ENCODE results near the gene GRXCR1.

The GRXCR1 gene

GRCh38 chr4:42891644-42892043, 869 bp upstream of the GRXCR1 start (continued):
- TF ChIP-seq, protein P1, sequence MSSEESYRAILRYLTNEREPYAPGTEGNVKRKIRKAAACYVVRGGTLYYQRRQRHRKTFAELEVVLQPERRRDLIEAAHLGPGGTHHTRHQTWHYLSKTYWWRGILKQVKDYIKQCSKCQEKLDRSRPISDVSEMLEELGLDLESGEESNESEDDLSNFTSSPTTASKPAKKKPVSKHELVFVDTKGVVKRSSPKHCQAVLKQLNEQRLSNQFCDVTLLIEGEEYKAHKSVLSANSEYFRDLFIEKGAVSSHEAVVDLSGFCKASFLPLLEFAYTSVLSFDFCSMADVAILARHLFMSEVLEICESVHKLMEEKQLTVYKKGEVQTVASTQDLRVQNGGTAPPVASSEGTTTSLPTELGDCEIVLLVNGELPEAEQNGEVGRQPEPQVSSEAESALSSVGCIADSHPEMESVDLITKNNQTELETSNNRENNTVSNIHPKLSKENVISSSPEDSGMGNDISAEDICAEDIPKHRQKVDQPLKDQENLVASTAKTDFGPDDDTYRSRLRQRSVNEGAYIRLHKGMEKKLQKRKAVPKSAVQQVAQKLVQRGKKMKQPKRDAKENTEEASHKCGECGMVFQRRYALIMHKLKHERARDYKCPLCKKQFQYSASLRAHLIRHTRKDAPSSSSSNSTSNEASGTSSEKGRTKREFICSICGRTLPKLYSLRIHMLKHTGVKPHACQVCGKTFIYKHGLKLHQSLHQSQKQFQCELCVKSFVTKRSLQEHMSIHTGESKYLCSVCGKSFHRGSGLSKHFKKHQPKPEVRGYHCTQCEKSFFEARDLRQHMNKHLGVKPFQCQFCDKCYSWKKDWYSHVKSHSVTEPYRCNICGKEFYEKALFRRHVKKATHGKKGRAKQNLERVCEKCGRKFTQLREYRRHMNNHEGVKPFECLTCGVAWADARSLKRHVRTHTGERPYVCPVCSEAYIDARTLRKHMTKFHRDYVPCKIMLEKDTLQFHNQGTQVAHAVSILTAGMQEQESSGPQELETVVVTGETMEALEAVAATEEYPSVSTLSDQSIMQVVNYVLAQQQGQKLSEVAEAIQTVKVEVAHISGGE (tag by site-specific recombination; conservative IDR thresholded peaks at IDR 0.05; ENCODE audit: low read depth): no peak
- TF ChIP-seq ZNF23 (tag by site-specific recombination; IDR thresholded peaks at IDR 0.05; ENCODE audit: borderline replicate concordance) (no peak), ZNF335 (tag by site-specific recombination; conservative IDR thresholded peaks at IDR 0.05) (no peak), ZFP69B (tag by site-specific recombination; IDR thresholded peaks at IDR 0.05) (no peak), ZNF747 (tag by site-specific recombination; IDR thresholded peaks at IDR 0.05) (no peak), ZFHX2 (tag by site-specific recombination; conservative IDR thresholded peaks at IDR 0.05) (no peak), ZNF169 (tag by site-specific recombination; IDR thresholded peaks at IDR 0.05) (no peak), TCF7L2 (IDR thresholded peaks at IDR 0.05; ENCODE audit: borderline replicate concordance, low read depth, low read length) (no peak), ZNF184 (tag by site-specific recombination; IDR thresholded peaks at IDR 0.05) (no peak)
- TF ChIP-seq, protein P2, sequence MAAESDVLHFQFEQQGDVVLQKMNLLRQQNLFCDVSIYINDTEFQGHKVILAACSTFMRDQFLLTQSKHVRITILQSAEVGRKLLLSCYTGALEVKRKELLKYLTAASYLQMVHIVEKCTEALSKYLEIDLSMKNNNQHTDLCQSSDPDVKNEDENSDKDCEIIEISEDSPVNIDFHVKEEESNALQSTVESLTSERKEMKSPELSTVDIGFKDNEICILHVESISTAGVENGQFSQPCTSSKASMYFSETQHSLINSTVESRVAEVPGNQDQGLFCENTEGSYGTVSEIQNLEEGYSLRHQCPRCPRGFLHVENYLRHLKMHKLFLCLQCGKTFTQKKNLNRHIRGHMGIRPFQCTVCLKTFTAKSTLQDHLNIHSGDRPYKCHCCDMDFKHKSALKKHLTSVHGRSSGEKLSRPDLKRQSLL (tag by site-specific recombination; IDR thresholded peaks at IDR 0.05): no peak

DNA sequence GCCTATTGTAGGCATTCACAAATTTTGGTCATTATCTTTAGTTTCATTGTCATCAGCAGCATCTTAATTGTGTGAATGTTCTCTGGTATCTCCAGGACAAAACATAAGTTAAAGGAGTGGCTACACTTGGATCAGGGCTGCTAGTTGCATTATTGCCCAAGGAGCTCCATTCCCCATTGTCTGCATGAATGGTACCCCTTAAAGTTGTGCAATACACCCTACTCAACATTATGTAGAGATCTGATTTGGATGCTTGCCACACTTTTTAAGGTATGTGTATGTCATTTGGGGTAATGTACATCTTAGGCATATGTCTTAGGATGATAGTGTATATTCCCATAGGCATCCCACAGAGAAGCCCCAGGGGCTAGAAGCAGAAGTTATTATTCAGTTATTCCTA, 2.9 kb downstream of the GRXCR1 start:
- Histone ChIP-seq H3K27ac (ENCODE audit: extremely low read depth, low read depth, low read length) (no peak overlapping the region), H3K4me1 (ENCODE audit: control insufficient read depth, insufficient read depth, low read length) (no peaks in the 10 kb centered on the region), H3K4me3 (ENCODE audit: low read depth, low read length) (no peak overlapping the region), H3K36me3 (ENCODE audit: control insufficient read depth in 2 of 2, insufficient read depth in 1 of 2, low read length in 2 of 2) (no peaks in the 10 kb centered on the region), H3K9me3 (ENCODE audit: control insufficient read depth, insufficient read depth, low read depth, low read length) (no peaks in the 10 kb centered on the region)
- ChIA-PET POLR2A (no interaction called here), CTCF (no interaction called here)
- no peak for TF ChIP-seq ZFP41 (tag by site-specific recombination; IDR thresholded peaks at IDR 0.05; ENCODE audit: borderline replicate concordance)
- TF ChIP-seq, protein P3, sequence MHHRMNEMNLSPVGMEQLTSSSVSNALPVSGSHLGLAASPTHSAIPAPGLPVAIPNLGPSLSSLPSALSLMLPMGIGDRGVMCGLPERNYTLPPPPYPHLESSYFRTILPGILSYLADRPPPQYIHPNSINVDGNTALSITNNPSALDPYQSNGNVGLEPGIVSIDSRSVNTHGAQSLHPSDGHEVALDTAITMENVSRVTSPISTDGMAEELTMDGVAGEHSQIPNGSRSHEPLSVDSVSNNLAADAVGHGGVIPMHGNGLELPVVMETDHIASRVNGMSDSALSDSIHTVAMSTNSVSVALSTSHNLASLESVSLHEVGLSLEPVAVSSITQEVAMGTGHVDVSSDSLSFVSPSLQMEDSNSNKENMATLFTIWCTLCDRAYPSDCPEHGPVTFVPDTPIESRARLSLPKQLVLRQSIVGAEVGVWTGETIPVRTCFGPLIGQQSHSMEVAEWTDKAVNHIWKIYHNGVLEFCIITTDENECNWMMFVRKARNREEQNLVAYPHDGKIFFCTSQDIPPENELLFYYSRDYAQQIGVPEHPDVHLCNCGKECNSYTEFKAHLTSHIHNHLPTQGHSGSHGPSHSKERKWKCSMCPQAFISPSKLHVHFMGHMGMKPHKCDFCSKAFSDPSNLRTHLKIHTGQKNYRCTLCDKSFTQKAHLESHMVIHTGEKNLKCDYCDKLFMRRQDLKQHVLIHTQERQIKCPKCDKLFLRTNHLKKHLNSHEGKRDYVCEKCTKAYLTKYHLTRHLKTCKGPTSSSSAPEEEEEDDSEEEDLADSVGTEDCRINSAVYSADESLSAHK (tag by site-specific recombination; IDR thresholded peaks at IDR 0.05): no peak
- TF ChIP-seq ZNF76 (tag by site-specific recombination; IDR thresholded peaks at IDR 0.05; ENCODE audit: borderline replicate concordance, low read depth): no peak
- TF ChIP-seq GLI2 (tag by site-specific recombination; IDR thresholded peaks at IDR 0.05; ENCODE audit: borderline replicate concordance, low read depth): no peak
- TF ChIP-seq FEZF1 (tag by site-specific recombination; IDR thresholded peaks at IDR 0.05): no peak
- TF ChIP-seq EGR2 (tag by site-specific recombination; IDR thresholded peaks at IDR 0.05; ENCODE audit: low read depth): no peak
- TF ChIP-seq ZNF530 (tag by site-specific recombination; IDR thresholded peaks at IDR 0.05; ENCODE audit: low read depth): no peak

GRCh38 chr4:42904986-42905385, 12.5 kb downstream of the GRXCR1 start:
- no peak overlapping the region for H3K27ac ChIP-seq (ENCODE audit: extremely low read depth, low read depth, low read length)
- H3K9me3 ChIP-seq (ENCODE audit: control insufficient read depth, insufficient read depth, low read depth, low read length): no peaks in the 10 kb centered on the region
- no peak overlapping the region for H3K4me3 ChIP-seq (ENCODE audit: low read depth, low read length)
- no peaks in the 10 kb centered on the region for H3K4me1 ChIP-seq (ENCODE audit: control insufficient read depth, insufficient read depth, low read length)
- ChIA-PET CTCF (interaction anchor here (0.6 kb wide), 1 partner anchor 515 kb away, joined by 3 read pairs; no protein-coding TSS in a partner anchor), POLR2A (no interaction called here)
- no peaks in the 10 kb centered on the region for H3K36me3 ChIP-seq (ENCODE audit: control insufficient read depth in 2 of 2, insufficient read depth in 1 of 2, low read length in 2 of 2)
- no peak for TF ChIP-seq SP2 (tag by site-specific recombination; IDR thresholded peaks at IDR 0.05)
- no peak for TF ChIP-seq ELK4 (IDR thresholded peaks at IDR 0.05; ENCODE audit: borderline replicate concordance, low read depth, low read length)
- no peak for TF ChIP-seq ZNF791 (tag by site-specific recombination; IDR thresholded peaks at IDR 0.05)
- no peak for TF ChIP-seq ZBTB48 (tag by site-specific recombination; IDR thresholded peaks at IDR 0.05)
- no peak for TF ChIP-seq ZNF48 (tag by site-specific recombination; IDR thresholded peaks at IDR 0.05)
- TF ChIP-seq ZXDB (tag by site-specific recombination; IDR thresholded peaks at IDR 0.05): no peak

All from HEK293 (cell line).